ENCODE measurements around the gene TNRC6B. TPM values are rescaled to one million over a fixed set of nuclear protein-coding genes. Genes with fewer than 3 reads are reported as not detected.

The TNRC6B gene
- total and polyA plus RNA-seq, 4 donors = 2.0 to 85.0 (median 46.0) TPM

DNA sequence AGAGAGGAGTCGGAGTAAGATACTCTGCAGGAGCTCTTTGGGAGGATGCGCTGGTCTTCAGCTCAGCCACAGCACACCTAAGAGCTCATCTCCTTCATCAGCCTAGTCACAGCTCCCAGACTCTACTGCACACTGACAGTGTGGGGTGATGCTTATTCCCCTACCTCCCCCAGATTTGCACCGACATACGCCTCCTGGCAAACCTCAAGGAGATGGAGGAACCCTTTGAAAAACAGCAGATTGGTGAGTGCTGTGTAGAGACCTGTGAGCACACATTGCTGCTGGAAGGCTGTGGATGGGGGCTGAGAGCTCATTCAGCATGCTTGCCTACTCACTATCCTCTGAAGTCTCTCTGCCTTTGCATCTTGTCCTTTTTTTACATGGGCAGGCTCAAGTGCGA lies 183.4 kb downstream of the TNRC6B start:
- Histone ChIP-seq H3K27ac (ENCODE audit: low read depth in 1 of 2, low read length in 2 of 2) (no peak overlapping the region), H3K9me3 (ENCODE audit: control insufficient read depth, low read length) (no peaks in the 10 kb centered on the region), H3K27me3 (ENCODE audit: control insufficient read depth in 1 of 2, insufficient read depth in 2 of 2, low read length in 1 of 2) (no peaks in the 10 kb centered on the region), H3K36me3 (ENCODE audit: control insufficient read depth in 1 of 2, insufficient read depth in 2 of 2, low read length in 1 of 2) (peaks cover 4 to 22% of the 10 kb centered on the region in 2 donors), H3K4me1 (ENCODE audit: control insufficient read depth in 1 of 2, insufficient read depth in 2 of 2, low read length in 2 of 2) (no peaks in the 10 kb centered on the region), H3K4me3 (ENCODE audit: low read length in 2 of 2) (no peak overlapping the region)
- intact Hi-C loops (cut with DNase I) = loop anchor here in 1 of 2 donors (10.0 kb wide), 1 partner anchor 284 kb away; no protein-coding TSS in a partner anchor
- ATAC-seq (ENCODE audit: low FRiP score) (no peak), DNase-seq (no peak)
- 96 to 98% methylated on average over 5 of the region's 5 CpGs for WGBS, 2 donors

DNA sequence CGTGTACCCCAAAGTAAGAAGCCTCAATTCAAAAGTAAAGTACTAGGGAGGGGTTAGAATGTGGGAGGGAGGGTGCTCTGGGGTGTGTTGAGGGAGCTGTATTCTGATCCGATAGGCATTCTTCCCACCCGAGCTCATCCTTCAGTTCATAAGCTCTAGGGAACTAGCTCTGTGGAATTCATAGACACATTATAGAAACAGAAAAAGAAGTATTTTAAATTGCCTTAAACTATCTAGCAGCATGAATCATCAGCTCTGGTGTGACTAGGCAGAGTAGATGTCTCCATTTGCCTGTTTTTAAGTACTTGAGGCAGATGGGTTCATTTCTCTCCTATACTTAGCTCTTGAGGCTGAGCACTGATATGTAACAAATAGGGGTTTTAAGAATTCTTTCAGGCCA lies 185.3 kb downstream of the TNRC6B start:
- H3K27ac ChIP-seq (ENCODE audit: low read depth in 1 of 2, low read length in 2 of 2) = no peak overlapping the region
- no peak overlapping the region for H3K4me3 ChIP-seq (ENCODE audit: low read length in 2 of 2)
- DNase-seq (no peak), ATAC-seq (ENCODE audit: low FRiP score) (no peak)
- intact Hi-C loops (cut with DNase I) = loop anchor here in 1 of 2 donors (10.0 kb wide), 1 partner anchor 282 kb away; no protein-coding TSS in a partner anchor
- H3K27me3 ChIP-seq (ENCODE audit: control insufficient read depth in 1 of 2, insufficient read depth in 2 of 2, low read length in 1 of 2) = no peaks in the 10 kb centered on the region
- H3K36me3 ChIP-seq (ENCODE audit: control insufficient read depth in 1 of 2, insufficient read depth in 2 of 2, low read length in 1 of 2) = peaks cover 4 to 25% of the 10 kb centered on the region in 2 donors
- WGBS, 2 donors = 90 to 92% methylated on average over 3 of the region's 3 CpGs
- H3K4me1 ChIP-seq (ENCODE audit: control insufficient read depth in 1 of 2, insufficient read depth in 2 of 2, low read length in 2 of 2) = no peaks in the 10 kb centered on the region
- no peaks in the 10 kb centered on the region for H3K9me3 ChIP-seq (ENCODE audit: control insufficient read depth, low read length)

DNA sequence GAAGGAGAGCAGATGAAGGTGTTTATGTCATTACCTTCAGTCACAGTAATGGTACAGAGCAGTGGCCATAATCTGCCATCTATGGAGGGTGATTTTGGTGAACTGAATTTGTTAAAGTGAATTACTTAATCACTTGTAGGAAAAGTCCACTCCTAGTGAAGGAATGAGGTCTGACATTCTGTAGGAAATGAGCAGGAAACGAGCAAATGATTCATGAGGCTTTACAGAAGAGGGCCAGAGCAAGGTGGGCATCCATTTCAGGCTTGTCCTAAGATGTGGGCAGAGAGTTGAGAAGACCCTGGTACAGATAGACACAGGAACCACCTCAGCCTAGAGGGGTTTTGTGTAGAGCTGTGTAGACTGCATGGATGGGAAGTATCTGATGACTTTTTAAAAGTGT lies 186.7 kb downstream of the TNRC6B start:
- intact Hi-C loops (cut with DNase I) = loop anchor here in 1 of 2 donors (10.0 kb wide), 1 partner anchor 280 kb away; no protein-coding TSS in a partner anchor
- Histone ChIP-seq H3K4me3 (ENCODE audit: low read length in 2 of 2) (no peak overlapping the region), H3K4me1 (ENCODE audit: control insufficient read depth in 1 of 2, insufficient read depth in 2 of 2, low read length in 2 of 2) (no peaks in the 10 kb centered on the region), H3K27me3 (ENCODE audit: control insufficient read depth in 1 of 2, insufficient read depth in 2 of 2, low read length in 1 of 2) (no peaks in the 10 kb centered on the region), H3K36me3 (ENCODE audit: control insufficient read depth in 1 of 2, insufficient read depth in 2 of 2, low read length in 1 of 2) (peaks cover 4 to 20% of the 10 kb centered on the region in 2 donors), H3K27ac (ENCODE audit: low read depth in 1 of 2, low read length in 2 of 2) (no peak overlapping the region), H3K9me3 (ENCODE audit: control insufficient read depth, low read length) (no peaks in the 10 kb centered on the region)
- ATAC-seq (ENCODE audit: low FRiP score) (no peak), DNase-seq (no peak)
- 89 to 90% methylated on average over 1 of the region's 1 CpG for WGBS, 2 donors

DNA sequence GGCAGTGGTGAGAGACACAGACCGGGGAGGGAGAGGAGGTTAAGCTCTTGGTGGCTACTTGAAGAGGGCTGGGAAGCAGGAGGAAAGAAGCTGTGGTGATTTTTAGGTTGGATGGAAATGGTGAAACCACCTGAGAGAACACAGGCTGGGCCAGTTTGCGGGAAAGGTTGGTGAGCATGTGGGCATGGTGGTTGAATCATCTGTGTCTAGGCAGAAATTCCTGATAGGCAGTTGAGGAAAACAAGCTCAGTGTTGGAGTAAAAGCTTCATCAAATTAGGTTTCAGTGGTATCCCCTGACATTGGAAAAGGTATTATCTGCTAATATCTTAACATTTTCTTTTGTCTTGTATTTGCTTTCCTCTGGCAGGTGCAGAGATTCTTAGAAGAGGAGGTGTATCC lies 188.3 kb downstream of the TNRC6B start:
- H3K4me1 ChIP-seq (ENCODE audit: control insufficient read depth in 1 of 2, insufficient read depth in 2 of 2, low read length in 2 of 2) = no peaks in the 10 kb centered on the region

DNA sequence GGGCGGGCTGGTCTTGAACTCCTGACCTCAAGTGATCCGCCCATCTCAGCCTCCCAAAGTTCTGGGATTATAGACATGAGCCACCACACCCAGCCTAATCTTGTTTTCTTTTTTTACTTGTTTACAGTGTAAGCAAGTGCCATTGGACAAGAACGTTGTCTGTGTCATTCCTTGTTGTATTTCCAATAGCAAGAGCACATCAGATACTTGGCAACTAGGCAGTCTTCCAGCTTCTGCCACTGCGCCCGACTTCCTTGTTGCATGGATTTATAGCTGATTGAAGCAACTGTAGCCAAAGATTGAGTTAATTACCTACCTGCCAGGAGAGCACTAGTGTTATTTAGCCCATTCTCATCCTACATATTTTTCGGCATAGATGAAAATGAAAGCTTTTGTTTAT lies 189.6 kb downstream of the TNRC6B start:
- DNase-seq (peak in 1 of 2 donors; percentile 13), ATAC-seq (ENCODE audit: low FRiP score) (no peak)
- Histone ChIP-seq H3K9me3 (ENCODE audit: control insufficient read depth, low read length) (no peaks in the 10 kb centered on the region), H3K4me1 (ENCODE audit: control insufficient read depth in 1 of 2, insufficient read depth in 2 of 2, low read length in 2 of 2) (no peaks in the 10 kb centered on the region), H3K27me3 (ENCODE audit: control insufficient read depth in 1 of 2, insufficient read depth in 2 of 2, low read length in 1 of 2) (no peaks in the 10 kb centered on the region), H3K36me3 (ENCODE audit: control insufficient read depth in 1 of 2, insufficient read depth in 2 of 2, low read length in 1 of 2) (peaks cover 0 to 13% of the 10 kb centered on the region in 2 donors), H3K27ac (ENCODE audit: low read depth in 1 of 2, low read length in 2 of 2) (no peak overlapping the region), H3K4me3 (ENCODE audit: low read length in 2 of 2) (no peak overlapping the region)
- 79% methylated on average over 6 of the region's 6 CpGs for WGBS, 2 donors
- intact Hi-C loops (cut with DNase I) = loop anchor here in 1 of 2 donors (10.0 kb wide), 1 partner anchor 277 kb away; no protein-coding TSS in a partner anchor

More for the DNA sequence above, 188.3 kb downstream of the TNRC6B start:
- Histone ChIP-seq H3K27ac (ENCODE audit: low read depth in 1 of 2, low read length in 2 of 2) (no peak overlapping the region), H3K4me3 (ENCODE audit: low read length in 2 of 2) (no peak overlapping the region), H3K27me3 (ENCODE audit: control insufficient read depth in 1 of 2, insufficient read depth in 2 of 2, low read length in 1 of 2) (no peaks in the 10 kb centered on the region), H3K36me3 (ENCODE audit: control insufficient read depth in 1 of 2, insufficient read depth in 2 of 2, low read length in 1 of 2) (peaks cover 4 to 19% of the 10 kb centered on the region in 2 donors), H3K9me3 (ENCODE audit: control insufficient read depth, low read length) (no peaks in the 10 kb centered on the region)
- intact Hi-C loops (cut with DNase I) = loop anchor here in 1 of 2 donors (10.0 kb wide), 1 partner anchor 279 kb away; no protein-coding TSS in a partner anchor
- WGBS, 2 donors = 95 to 98% methylated on average over 2 of the region's 2 CpGs
- DNase-seq (no peak), ATAC-seq (ENCODE audit: low FRiP score) (no peak)

DNA sequence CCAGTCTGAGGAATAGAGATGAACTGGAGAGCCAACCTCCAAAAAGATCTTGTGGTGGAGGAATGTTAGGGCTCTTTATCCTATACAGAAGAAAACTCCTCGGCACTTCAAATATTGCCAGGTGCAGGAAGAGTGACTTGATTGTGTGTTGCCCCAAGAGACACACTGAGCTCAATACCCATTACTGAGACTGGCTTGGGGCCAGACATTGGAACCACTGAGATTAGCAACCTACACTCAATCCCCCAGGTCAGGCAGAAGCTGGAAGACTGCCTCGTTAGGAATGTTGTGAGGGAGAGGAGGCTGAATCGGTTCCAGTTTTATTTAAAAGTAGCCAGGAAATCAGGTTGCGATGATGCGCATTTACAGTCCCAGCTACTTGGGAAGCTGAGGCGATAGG lies 190.3 kb downstream of the TNRC6B start:
- no peaks in the 10 kb centered on the region for H3K27me3 ChIP-seq (ENCODE audit: control insufficient read depth in 1 of 2, insufficient read depth in 2 of 2, low read length in 1 of 2)
- 80 to 85% methylated on average over 6 of the region's 6 CpGs for WGBS, 2 donors
- no peak overlapping the region for H3K4me3 ChIP-seq (ENCODE audit: low read length in 2 of 2)
- DNase-seq (no peak), ATAC-seq (ENCODE audit: low FRiP score) (no peak)
- H3K9me3 ChIP-seq (ENCODE audit: control insufficient read depth, low read length) = no peaks in the 10 kb centered on the region
- no peak overlapping the region for H3K27ac ChIP-seq (ENCODE audit: low read depth in 1 of 2, low read length in 2 of 2)
- intact Hi-C loops (cut with DNase I) = loop anchor here in 1 of 2 donors (10.0 kb wide), 1 partner anchor 277 kb away; no protein-coding TSS in a partner anchor
- H3K4me1 ChIP-seq (ENCODE audit: control insufficient read depth in 1 of 2, insufficient read depth in 2 of 2, low read length in 2 of 2) = no peaks in the 10 kb centered on the region
- peaks cover 0 to 13% of the 10 kb centered on the region in 2 donors for H3K36me3 ChIP-seq (ENCODE audit: control insufficient read depth in 1 of 2, insufficient read depth in 2 of 2, low read length in 1 of 2)

DNA sequence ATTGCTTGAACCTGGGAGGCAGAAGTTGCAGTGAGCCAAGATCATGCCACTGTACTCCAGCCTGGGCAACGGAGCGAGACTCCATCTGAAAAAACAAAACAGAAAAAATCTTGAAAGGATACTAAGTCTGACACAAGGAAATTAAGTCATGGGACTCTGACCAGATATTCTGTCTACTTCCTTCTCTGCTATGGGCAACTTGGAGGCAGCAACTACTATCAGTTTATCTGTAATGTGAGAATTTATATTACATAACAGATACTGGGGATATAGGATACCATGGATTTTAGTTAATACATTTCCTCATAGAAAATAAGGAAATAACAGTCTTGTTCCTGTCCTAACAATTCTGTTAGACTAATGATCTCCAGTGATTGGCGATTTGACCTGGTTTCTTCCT lies 191.1 kb downstream of the TNRC6B start:
- Histone ChIP-seq H3K27ac (ENCODE audit: low read depth in 1 of 2, low read length in 2 of 2) (no peak overlapping the region), H3K27me3 (ENCODE audit: control insufficient read depth in 1 of 2, insufficient read depth in 2 of 2, low read length in 1 of 2) (no peaks in the 10 kb centered on the region), H3K36me3 (ENCODE audit: control insufficient read depth in 1 of 2, insufficient read depth in 2 of 2, low read length in 1 of 2) (peaks cover 0 to 13% of the 10 kb centered on the region in 2 donors), H3K9me3 (ENCODE audit: control insufficient read depth, low read length) (no peaks in the 10 kb centered on the region), H3K4me3 (ENCODE audit: low read length in 2 of 2) (no peak overlapping the region), H3K4me1 (ENCODE audit: control insufficient read depth in 1 of 2, insufficient read depth in 2 of 2, low read length in 2 of 2) (no peaks in the 10 kb centered on the region)
- WGBS, 2 donors = 85 to 86% methylated on average over 3 of the region's 3 CpGs
- intact Hi-C loops (cut with DNase I) = loop anchor here in 1 of 2 donors (10.0 kb wide), 1 partner anchor 276 kb away; no protein-coding TSS in a partner anchor
- no peak for ATAC-seq (ENCODE audit: low FRiP score)
- no peak for DNase-seq

DNA sequence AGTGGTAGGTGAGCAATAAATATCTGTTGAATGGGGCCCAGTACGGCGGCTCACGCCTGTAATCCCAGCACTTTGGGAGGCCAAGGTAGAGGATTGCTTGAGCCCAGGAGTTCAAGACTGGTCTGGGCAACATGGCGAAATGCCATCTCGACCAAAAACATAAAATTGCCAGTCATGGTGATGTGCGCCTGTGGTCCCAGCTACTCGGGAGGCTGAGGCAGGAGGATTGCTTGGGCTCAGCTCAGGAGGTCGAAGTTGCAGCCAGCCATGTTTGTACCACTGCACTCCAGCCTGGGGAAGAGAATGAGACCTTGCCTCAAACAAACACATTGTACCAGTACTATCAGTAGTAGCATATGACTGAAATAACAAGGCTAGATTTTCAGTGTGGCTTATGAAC lies 196.8 kb downstream of the TNRC6B start:
- no peak overlapping the region for H3K27ac ChIP-seq (ENCODE audit: low read depth in 1 of 2, low read length in 2 of 2)
- intact Hi-C loops (cut with DNase I) = no loop called here
- 96 to 97% methylated on average over 8 of the region's 8 CpGs for WGBS, 2 donors
- H3K4me1 ChIP-seq (ENCODE audit: control insufficient read depth in 1 of 2, insufficient read depth in 2 of 2, low read length in 2 of 2) = no peaks in the 10 kb centered on the region
- no peaks in the 10 kb centered on the region for H3K9me3 ChIP-seq (ENCODE audit: control insufficient read depth, low read length)
- H3K27me3 ChIP-seq (ENCODE audit: control insufficient read depth in 1 of 2, insufficient read depth in 2 of 2, low read length in 1 of 2) = no peaks in the 10 kb centered on the region
- ATAC-seq (ENCODE audit: low FRiP score) (no peak), DNase-seq (no peak)
- H3K4me3 ChIP-seq (ENCODE audit: low read length in 2 of 2) = no peak overlapping the region
- no peaks in the 10 kb centered on the region for H3K36me3 ChIP-seq (ENCODE audit: control insufficient read depth in 1 of 2, insufficient read depth in 2 of 2, low read length in 1 of 2)

DNA sequence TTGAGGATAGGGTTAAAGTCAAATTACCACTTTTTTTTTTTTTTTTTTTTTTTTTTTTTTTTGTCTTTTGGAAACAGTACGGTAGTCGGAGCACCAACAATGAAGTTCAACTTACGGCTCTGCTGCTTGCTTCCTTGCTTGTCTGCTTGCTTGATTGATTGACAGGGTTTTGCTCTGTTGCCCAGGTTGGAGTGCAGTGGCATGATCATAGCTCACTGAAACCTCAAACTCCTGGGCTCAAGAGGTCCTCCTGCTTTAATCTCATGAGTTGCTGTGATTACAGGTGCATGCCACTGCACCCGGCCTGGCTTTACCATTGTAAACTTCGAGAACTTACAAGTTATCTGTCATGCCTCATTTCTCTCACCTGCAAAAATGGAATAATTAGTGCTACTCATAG lies 198.4 kb downstream of the TNRC6B start:
- WGBS, 2 donors = 73 to 76% methylated on average over 5 of the region's 5 CpGs
- DNase-seq = no peak
- no peaks in the 10 kb centered on the region for H3K9me3 ChIP-seq (ENCODE audit: control insufficient read depth, low read length)

More for the DNA sequence above, 198.4 kb downstream of the TNRC6B start:
- H3K36me3 ChIP-seq (ENCODE audit: control insufficient read depth in 1 of 2, insufficient read depth in 2 of 2, low read length in 1 of 2) = no peaks in the 10 kb centered on the region
- H3K4me1 ChIP-seq (ENCODE audit: control insufficient read depth in 1 of 2, insufficient read depth in 2 of 2, low read length in 2 of 2) = no peaks in the 10 kb centered on the region
- no peak overlapping the region for H3K27ac ChIP-seq (ENCODE audit: low read depth in 1 of 2, low read length in 2 of 2)
- ATAC-seq (ENCODE audit: low FRiP score) = no peak
- intact Hi-C loops (cut with DNase I) = no loop called here
- no peaks in the 10 kb centered on the region for H3K27me3 ChIP-seq (ENCODE audit: control insufficient read depth in 1 of 2, insufficient read depth in 2 of 2, low read length in 1 of 2)
- no peak overlapping the region for H3K4me3 ChIP-seq (ENCODE audit: low read length in 2 of 2)

Measured in aorta (tissue), 5 donors.